ENCODE measurements around the gene RARRES1.

DNA sequence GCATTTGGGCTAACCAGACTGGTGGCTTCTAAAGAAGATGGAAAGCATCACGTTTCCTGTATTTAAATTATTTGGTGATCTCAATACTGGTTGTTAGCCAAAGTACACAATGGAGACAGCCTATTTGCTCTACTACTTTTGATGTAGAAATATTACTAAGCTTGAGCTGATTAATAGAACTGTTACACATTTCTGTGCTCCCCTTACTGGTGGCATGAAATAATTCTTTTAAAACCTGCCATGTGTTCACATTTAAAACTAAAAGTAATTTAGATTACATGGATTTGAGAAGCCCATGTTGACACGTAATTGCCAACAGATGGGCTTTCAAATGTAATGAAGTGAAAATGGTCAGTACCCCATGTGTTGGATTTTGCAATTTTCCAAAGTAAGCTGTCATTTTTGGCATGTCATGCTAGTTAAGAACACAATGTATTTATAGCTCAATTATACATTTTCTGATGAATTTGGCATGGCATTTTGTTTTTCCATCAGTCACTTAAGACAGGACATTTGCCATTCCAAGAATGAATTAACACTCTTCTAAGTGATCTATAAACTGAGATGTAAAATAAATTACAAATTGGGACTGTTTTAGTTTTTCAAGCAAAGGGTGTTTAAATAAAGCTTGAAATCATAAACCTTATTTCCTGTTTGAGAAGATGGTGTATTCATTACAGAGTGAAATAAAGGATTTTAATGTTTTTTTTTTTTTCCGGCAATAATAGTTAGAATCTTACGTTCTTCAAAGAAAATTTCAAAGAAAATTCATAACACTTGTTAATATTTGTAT is 10.8 kb upstream of the RARRES1 start:
- TF ChIP-seq EP300 (IDR thresholded peaks at IDR 0.05), result no peak
- TF ChIP-seq, protein P1, sequence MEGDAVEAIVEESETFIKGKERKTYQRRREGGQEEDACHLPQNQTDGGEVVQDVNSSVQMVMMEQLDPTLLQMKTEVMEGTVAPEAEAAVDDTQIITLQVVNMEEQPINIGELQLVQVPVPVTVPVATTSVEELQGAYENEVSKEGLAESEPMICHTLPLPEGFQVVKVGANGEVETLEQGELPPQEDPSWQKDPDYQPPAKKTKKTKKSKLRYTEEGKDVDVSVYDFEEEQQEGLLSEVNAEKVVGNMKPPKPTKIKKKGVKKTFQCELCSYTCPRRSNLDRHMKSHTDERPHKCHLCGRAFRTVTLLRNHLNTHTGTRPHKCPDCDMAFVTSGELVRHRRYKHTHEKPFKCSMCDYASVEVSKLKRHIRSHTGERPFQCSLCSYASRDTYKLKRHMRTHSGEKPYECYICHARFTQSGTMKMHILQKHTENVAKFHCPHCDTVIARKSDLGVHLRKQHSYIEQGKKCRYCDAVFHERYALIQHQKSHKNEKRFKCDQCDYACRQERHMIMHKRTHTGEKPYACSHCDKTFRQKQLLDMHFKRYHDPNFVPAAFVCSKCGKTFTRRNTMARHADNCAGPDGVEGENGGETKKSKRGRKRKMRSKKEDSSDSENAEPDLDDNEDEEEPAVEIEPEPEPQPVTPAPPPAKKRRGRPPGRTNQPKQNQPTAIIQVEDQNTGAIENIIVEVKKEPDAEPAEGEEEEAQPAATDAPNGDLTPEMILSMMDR (IDR thresholded peaks at IDR 0.05), result no peak

Data from stomach (tissue), 4 donors.